Mammary epithelial cell (primary cell): ENCODE data around the gene CMYA5.

Experiments used
- CTCF ChIP-seq, 2 donors: IDR thresholded peaks in 1 of 2; conservative IDR thresholded peaks in 1 of 2; 2 replicates each; pipeline ENCODE4 v1.5.1; 2011 to 2012; ENCODE audit warnings: inconsistent platforms in 2 of 2, low read length in 2 of 2, mild to moderate bottlenecking in 2 of 2, control low read depth in 1 of 2, low read depth in 1 of 2; ENCODE audit not compliant: insufficient read depth in 1 of 2; ENCODE audit errors: extremely low read depth in 1 of 2
- EZH2 ChIP-seq: IDR thresholded peaks from 2 replicates; pipeline ENCODE4 v1.6.1; 2012; ENCODE audit warnings: low read length, inconsistent platforms, borderline replicate concordance

- TF ChIP-seq CTCF (conservative IDR thresholded peaks at IDR 0.05 in 1 of 2, IDR thresholded peaks at IDR 0.05 in 1 of 2; ENCODE audit: extremely low read depth in 1 of 2, insufficient read depth in 1 of 2, low read depth in 1 of 2, low read length in 2 of 2) (no peak), EZH2 (no peak)
Observed at GRCh38 chr5:79843450-79844388, 154.1 kb downstream of the CMYA5 start.
